Caco-2 (cell line): ENCODE data around the gene PAK1. TPM values are rescaled to one million over a fixed set of nuclear protein-coding genes. Genes with fewer than 3 reads are reported as not detected.

Experiments
- BruUV-seq: library from RNA; stranded (reverse); fragments of 400-500 nt; replicated peaks from 2 replicates; lab custom pipeline; 2021; lab: Mats Ljungman, UMichigan
- CTCF ChIA-PET: fragments of 300-600 bp; sonication (Branson Sonifier 250); formaldehyde crosslinking; loops from one replicate; lab custom pipeline; 2022; ENCODE audit warnings: antibody characterized with exemption; lab: Charles Lee
- POLR2A ChIA-PET: fragments of 300-600 bp; sonication (Branson Sonifier 250); formaldehyde crosslinking; loops from one replicate; lab custom pipeline; 2022; ENCODE audit warnings: antibody characterized with exemption; lab: Charles Lee
- DNase-seq, 2 experiments: peaks; one replicate each; pipeline versions ENCODE4 v3.0.0 to v3.0.0-alpha.2; 2020 to 2022
- H3K27me3 ChIP-seq: replicated peaks from 2 replicates; pipeline ENCODE4 v1.6.0; 2011; ENCODE audit warnings: low read length; ENCODE audit not compliant: control insufficient read depth, insufficient read depth
- H3K36me3 ChIP-seq: 2 replicates; pipeline ENCODE4 v1.5.1; 2011; ENCODE audit warnings: low read length; ENCODE audit not compliant: control insufficient read depth, insufficient read depth
- H3K4me1 ChIP-seq: fragments of 250-450 bp; sonication (Bioruptor Pico); 2 replicates; pipeline ENCODE4 v1.5.1; 2020; ENCODE audit warnings: mild to moderate bottlenecking
- H3K4me3 ChIP-seq: 2 replicates; pipeline ENCODE4 v1.5.1; 2011; ENCODE audit warnings: low read depth, mild to moderate bottlenecking, control low read depth, low read length
- H3K9me3 ChIP-seq: fragments of 250-450 bp; sonication (Bioruptor Pico); 2 replicates; pipeline ENCODE4 v1.5.1; 2020; ENCODE audit warnings: mild to moderate bottlenecking, moderate library complexity
- H3K27ac Mint-ChIP-seq: one replicate; pipeline ENCODE4 v1.8.0; 2022; ENCODE audit warnings: mixed read lengths; ENCODE audit not compliant: unreplicated experiment
- H3K27me3 Mint-ChIP-seq: one replicate; pipeline ENCODE4 v1.8.0; 2022; ENCODE audit warnings: mixed read lengths; ENCODE audit not compliant: insufficient read depth, unreplicated experiment
- H3K36me3 Mint-ChIP-seq: one replicate; pipeline ENCODE4 v1.8.0; 2022; ENCODE audit warnings: mild to moderate bottlenecking, mixed read lengths; ENCODE audit not compliant: insufficient read depth, unreplicated experiment
- H3K4me1 Mint-ChIP-seq: one replicate; pipeline ENCODE4 v1.8.0; 2022; ENCODE audit warnings: low read depth, mixed read lengths; ENCODE audit not compliant: unreplicated experiment
- H3K4me3 Mint-ChIP-seq: one replicate; pipeline ENCODE4 v1.8.0; 2022; ENCODE audit warnings: mild to moderate bottlenecking, moderate library complexity, mixed read lengths; ENCODE audit not compliant: unreplicated experiment
- H3K9me3 Mint-ChIP-seq: one replicate; pipeline ENCODE4 v1.8.0; 2022; ENCODE audit warnings: mixed read lengths; ENCODE audit not compliant: unreplicated experiment
- intact Hi-C: fragments of 100-400 bp; cut with micrococcal nuclease; formaldehyde crosslinking; loops from one replicate; pipeline ENCODE4 v1.10.0; 2022; ENCODE audit not compliant: unreplicated experiment
- total RNA-seq: library from RNA; stranded (reverse); gene quantifications from 2 replicates; pipeline ENCODE4 v1.2.3, GENCODE V29; 2022
- TF ChIP-seq, protein P1 (sequence below), 2 experiments: fragments of 200-600 bp in 1 of 2; IDR thresholded peaks; 1 replicate in 1 of 2; 2 replicates in 1 of 2; pipeline versions ENCODE4 v1.5.1 to v1.8.0; 2011 to 2022; ENCODE audit warnings: antibody characterized with exemption in 1 of 2, control low read depth in 1 of 2, inconsistent platforms in 1 of 2, low read depth in 1 of 2, low read length in 1 of 2, mild to moderate bottlenecking in 1 of 2, moderate library complexity in 1 of 2; ENCODE audit not compliant: insufficient read depth in 1 of 2, severe bottlenecking in 1 of 2, unreplicated experiment in 1 of 2

Gene PAK1
- total RNA-seq, 1 experiment from 2014 or later: 81.1 TPM

DNA sequence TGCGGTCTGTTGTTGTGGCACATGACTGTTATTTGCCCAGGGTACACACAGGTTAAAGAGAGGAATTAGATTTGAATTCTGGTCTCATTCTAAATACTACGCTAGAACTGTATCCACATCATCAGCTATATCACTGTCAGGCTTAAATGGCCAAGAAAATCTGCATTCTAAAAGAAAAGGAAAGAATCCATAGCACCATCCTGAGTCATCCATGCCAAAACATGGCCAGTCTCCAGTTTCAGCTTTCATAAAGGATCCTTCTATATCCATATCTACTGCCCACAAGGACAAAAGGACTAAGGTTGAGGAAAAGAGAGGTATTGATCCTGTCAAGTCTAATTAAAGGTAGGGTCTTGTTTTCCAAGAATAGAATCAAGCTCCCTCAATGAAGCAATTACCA is 98.8 kb downstream of the PAK1 start:
- POLR2A ChIA-PET: no interaction called here
- no peaks in the 10 kb centered on the region for H3K9me3 ChIP-seq
- no TSS peak for BruUV-seq
- TF ChIP-seq, protein P1, sequence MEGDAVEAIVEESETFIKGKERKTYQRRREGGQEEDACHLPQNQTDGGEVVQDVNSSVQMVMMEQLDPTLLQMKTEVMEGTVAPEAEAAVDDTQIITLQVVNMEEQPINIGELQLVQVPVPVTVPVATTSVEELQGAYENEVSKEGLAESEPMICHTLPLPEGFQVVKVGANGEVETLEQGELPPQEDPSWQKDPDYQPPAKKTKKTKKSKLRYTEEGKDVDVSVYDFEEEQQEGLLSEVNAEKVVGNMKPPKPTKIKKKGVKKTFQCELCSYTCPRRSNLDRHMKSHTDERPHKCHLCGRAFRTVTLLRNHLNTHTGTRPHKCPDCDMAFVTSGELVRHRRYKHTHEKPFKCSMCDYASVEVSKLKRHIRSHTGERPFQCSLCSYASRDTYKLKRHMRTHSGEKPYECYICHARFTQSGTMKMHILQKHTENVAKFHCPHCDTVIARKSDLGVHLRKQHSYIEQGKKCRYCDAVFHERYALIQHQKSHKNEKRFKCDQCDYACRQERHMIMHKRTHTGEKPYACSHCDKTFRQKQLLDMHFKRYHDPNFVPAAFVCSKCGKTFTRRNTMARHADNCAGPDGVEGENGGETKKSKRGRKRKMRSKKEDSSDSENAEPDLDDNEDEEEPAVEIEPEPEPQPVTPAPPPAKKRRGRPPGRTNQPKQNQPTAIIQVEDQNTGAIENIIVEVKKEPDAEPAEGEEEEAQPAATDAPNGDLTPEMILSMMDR (IDR thresholded peaks at IDR 0.05; ENCODE audit: insufficient read depth in 1 of 2, low read depth in 1 of 2, low read length in 1 of 2, severe bottlenecking in 1 of 2, unreplicated experiment in 1 of 2): no peak
- no peak overlapping the region for H3K4me3 ChIP-seq
- intact Hi-C loops: loop anchor here (10.0 kb wide), 1 partner anchor 180 kb away; no protein-coding TSS in a partner anchor
- CTCF ChIA-PET: no interaction called here
- Mint-ChIP-seq H3K27ac (no peak overlapping the region), H3K4me1 (no peaks in the 10 kb centered on the region), H3K9me3 (no peaks in the 10 kb centered on the region), H3K36me3 (peaks cover 16% of the 10 kb centered on the region), H3K27me3 (no peaks in the 10 kb centered on the region), H3K4me3 (no peak overlapping the region)
- DNase-seq: no peak
- no peaks in the 10 kb centered on the region for H3K4me1 ChIP-seq
- no peaks in the 10 kb centered on the region; the same call in 1 of the 2 replicates for H3K36me3 ChIP-seq
- no peaks in the 10 kb centered on the region for H3K27me3 ChIP-seq

DNA sequence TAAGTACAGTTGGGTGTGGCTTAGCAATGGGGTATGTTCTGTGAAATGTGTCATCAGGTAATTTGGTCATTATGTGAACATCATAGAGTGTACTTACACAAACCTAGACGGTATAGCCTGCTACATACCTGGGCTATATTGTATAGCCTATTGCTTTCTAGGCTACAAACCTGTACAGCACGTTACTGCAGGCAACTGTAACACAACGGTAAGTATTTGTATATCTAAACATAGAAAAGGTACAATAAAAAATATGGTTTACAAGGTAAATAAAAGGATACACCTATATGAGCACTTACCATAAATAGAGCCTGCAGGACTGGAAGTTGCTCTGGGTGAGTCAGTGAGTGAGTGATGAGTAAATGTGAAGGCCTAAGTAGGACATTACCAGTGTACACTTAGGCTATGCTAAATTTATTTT is 99.3 kb downstream of the PAK1 start:
- Mint-ChIP-seq H3K27me3 (no peaks in the 10 kb centered on the region), H3K27ac (no peak overlapping the region), H3K36me3 (peaks cover 16% of the 10 kb centered on the region), H3K9me3 (no peaks in the 10 kb centered on the region), H3K4me1 (no peaks in the 10 kb centered on the region), H3K4me3 (no peak overlapping the region)
- BruUV-seq: no TSS peak
- CTCF ChIA-PET: no interaction called here
- DNase-seq: no peak
- intact Hi-C loops: loop anchor here (10.0 kb wide), 1 partner anchor 180 kb away; no protein-coding TSS in a partner anchor
- Histone ChIP-seq H3K4me3 (no peak overlapping the region), H3K36me3 (no peaks in the 10 kb centered on the region; the same call in 1 of the 2 replicates), H3K27me3 (no peaks in the 10 kb centered on the region), H3K9me3 (no peaks in the 10 kb centered on the region), H3K4me1 (no peaks in the 10 kb centered on the region)
- POLR2A ChIA-PET: no interaction called here
- TF ChIP-seq, protein P1 (IDR thresholded peaks at IDR 0.05; ENCODE audit: insufficient read depth in 1 of 2, low read depth in 1 of 2, low read length in 1 of 2, severe bottlenecking in 1 of 2, unreplicated experiment in 1 of 2): no peak

DNA sequence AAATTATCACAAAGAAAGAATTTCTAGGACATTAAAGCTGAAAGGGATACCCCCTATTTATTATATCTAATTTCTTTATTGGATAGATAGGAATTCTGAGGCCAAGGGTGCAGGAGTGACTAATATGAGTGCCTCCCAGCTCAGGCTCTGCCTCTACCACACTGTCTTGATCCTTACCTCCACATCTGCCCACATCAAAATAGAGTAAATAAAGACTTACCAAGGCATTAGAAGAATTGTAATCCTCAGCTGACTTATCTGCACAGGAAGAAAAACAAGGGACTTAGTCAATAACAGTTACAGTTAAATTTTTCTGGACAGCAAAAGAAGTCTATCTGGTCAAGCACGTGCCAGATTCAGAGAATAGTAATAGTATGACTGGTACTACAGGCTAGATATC is 99.8 kb downstream of the PAK1 start:
- Mint-ChIP-seq H3K4me3 (no peak overlapping the region), H3K27me3 (no peaks in the 10 kb centered on the region), H3K36me3 (peaks cover 16% of the 10 kb centered on the region), H3K27ac (no peak overlapping the region), H3K9me3 (no peaks in the 10 kb centered on the region), H3K4me1 (no peaks in the 10 kb centered on the region)
- intact Hi-C loops: loop anchor here (10.0 kb wide), 1 partner anchor 179 kb away; no protein-coding TSS in a partner anchor
- Histone ChIP-seq H3K4me1 (no peaks in the 10 kb centered on the region), H3K9me3 (no peaks in the 10 kb centered on the region), H3K4me3 (no peak overlapping the region), H3K27me3 (no peaks in the 10 kb centered on the region), H3K36me3 (no peaks in the 10 kb centered on the region; the same call in 1 of the 2 replicates)
- BruUV-seq: no TSS peak
- TF ChIP-seq, protein P1 (IDR thresholded peaks at IDR 0.05; ENCODE audit: insufficient read depth in 1 of 2, low read depth in 1 of 2, low read length in 1 of 2, severe bottlenecking in 1 of 2, unreplicated experiment in 1 of 2): no peak
- ChIA-PET CTCF (no interaction called here), POLR2A (no interaction called here)
- no peak for DNase-seq
